ENCODE results near the gene LRRC8B.

DNA sequence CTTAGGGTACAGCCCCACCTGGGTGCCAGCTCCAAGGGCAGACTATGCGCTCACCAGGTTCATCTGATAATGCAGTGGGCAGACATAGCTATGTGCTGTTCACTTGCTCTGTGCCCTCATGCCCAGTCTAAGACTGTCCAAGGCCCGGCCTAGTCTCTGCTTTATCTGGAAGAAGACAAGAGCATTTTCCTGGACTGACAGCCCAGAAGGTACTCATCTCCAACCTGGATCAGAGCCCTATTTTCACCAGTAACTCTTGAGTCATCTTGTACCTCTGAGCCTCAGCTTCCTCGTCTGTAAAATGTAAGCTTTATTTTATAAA, 79.7 kb downstream of the LRRC8B start:
- TF ChIP-seq, protein P1, sequence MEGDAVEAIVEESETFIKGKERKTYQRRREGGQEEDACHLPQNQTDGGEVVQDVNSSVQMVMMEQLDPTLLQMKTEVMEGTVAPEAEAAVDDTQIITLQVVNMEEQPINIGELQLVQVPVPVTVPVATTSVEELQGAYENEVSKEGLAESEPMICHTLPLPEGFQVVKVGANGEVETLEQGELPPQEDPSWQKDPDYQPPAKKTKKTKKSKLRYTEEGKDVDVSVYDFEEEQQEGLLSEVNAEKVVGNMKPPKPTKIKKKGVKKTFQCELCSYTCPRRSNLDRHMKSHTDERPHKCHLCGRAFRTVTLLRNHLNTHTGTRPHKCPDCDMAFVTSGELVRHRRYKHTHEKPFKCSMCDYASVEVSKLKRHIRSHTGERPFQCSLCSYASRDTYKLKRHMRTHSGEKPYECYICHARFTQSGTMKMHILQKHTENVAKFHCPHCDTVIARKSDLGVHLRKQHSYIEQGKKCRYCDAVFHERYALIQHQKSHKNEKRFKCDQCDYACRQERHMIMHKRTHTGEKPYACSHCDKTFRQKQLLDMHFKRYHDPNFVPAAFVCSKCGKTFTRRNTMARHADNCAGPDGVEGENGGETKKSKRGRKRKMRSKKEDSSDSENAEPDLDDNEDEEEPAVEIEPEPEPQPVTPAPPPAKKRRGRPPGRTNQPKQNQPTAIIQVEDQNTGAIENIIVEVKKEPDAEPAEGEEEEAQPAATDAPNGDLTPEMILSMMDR (IDR thresholded peaks at IDR 0.05): no peak
- TF ChIP-seq TAF1 (IDR thresholded peaks at IDR 0.05; ENCODE audit: borderline replicate concordance, low read depth, low read length): no peak
- TF ChIP-seq YY1 (IDR thresholded peaks at IDR 0.05; ENCODE audit: low read depth): no peak
- no peak for TF ChIP-seq RAD21 (IDR thresholded peaks at IDR 0.05; ENCODE audit: low read length)
- TF ChIP-seq GATA2 (CRISPR knock-in tag; IDR thresholded peaks at IDR 0.05): no peak
- TF ChIP-seq, protein P2, sequence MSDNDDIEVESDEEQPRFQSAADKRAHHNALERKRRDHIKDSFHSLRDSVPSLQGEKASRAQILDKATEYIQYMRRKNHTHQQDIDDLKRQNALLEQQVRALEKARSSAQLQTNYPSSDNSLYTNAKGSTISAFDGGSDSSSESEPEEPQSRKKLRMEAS (IDR thresholded peaks at IDR 0.05; ENCODE audit: low read depth): no peak
- TF ChIP-seq, protein P3, sequence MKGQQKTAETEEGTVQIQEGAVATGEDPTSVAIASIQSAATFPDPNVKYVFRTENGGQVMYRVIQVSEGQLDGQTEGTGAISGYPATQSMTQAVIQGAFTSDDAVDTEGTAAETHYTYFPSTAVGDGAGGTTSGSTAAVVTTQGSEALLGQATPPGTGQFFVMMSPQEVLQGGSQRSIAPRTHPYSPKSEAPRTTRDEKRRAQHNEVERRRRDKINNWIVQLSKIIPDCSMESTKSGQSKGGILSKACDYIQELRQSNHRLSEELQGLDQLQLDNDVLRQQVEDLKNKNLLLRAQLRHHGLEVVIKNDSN (IDR thresholded peaks at IDR 0.05; ENCODE audit: borderline replicate concordance, low read depth): no peak
- no peak for TF ChIP-seq SMC3 (IDR thresholded peaks at IDR 0.05; ENCODE audit: low read depth, low read length)
- TF ChIP-seq, protein P4, sequence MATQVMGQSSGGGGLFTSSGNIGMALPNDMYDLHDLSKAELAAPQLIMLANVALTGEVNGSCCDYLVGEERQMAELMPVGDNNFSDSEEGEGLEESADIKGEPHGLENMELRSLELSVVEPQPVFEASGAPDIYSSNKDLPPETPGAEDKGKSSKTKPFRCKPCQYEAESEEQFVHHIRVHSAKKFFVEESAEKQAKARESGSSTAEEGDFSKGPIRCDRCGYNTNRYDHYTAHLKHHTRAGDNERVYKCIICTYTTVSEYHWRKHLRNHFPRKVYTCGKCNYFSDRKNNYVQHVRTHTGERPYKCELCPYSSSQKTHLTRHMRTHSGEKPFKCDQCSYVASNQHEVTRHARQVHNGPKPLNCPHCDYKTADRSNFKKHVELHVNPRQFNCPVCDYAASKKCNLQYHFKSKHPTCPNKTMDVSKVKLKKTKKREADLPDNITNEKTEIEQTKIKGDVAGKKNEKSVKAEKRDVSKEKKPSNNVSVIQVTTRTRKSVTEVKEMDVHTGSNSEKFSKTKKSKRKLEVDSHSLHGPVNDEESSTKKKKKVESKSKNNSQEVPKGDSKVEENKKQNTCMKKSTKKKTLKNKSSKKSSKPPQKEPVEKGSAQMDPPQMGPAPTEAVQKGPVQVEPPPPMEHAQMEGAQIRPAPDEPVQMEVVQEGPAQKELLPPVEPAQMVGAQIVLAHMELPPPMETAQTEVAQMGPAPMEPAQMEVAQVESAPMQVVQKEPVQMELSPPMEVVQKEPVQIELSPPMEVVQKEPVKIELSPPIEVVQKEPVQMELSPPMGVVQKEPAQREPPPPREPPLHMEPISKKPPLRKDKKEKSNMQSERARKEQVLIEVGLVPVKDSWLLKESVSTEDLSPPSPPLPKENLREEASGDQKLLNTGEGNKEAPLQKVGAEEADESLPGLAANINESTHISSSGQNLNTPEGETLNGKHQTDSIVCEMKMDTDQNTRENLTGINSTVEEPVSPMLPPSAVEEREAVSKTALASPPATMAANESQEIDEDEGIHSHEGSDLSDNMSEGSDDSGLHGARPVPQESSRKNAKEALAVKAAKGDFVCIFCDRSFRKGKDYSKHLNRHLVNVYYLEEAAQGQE (IDR thresholded peaks at IDR 0.05; ENCODE audit: low read depth, low read length): no peak
